HepG2 (cell line): Measurements from ENCODE around the gene CACNG4. TPM values are rescaled to one million over a fixed set of nuclear protein-coding genes. Genes with fewer than 3 reads are reported as not detected.

Experiments
- DMAP1 ChIP-seq: IDR thresholded peaks from 2 replicates; pipeline ENCODE4 v1.6.1; 2016
- DR1 ChIP-seq: sonication (generic); formaldehyde crosslinking; IDR thresholded peaks from 2 replicates; pipeline ENCODE4 v1.8.0; 2021; ENCODE audit warnings: mild to moderate bottlenecking, missing genetic modification reagents, inconsistent platforms
- FOXO4 ChIP-seq: sonication (generic); formaldehyde crosslinking; conservative IDR thresholded peaks from 2 replicates; pipeline ENCODE4 v1.8.1; 2023; ENCODE audit warnings: missing genetic modification reagents
- HMG20A ChIP-seq: IDR thresholded peaks from 2 replicates; pipeline ENCODE4 v1.6.1; 2016; ENCODE audit warnings: borderline replicate concordance
- HNF4A ChIP-seq: sonication (generic); formaldehyde crosslinking; IDR thresholded peaks from 2 replicates; pipeline ENCODE4 v1.4.0; 2020; ENCODE audit warnings: missing genetic modification reagents
- IRF1 ChIP-seq: sonication (generic); formaldehyde crosslinking; IDR thresholded peaks from 2 replicates; pipeline ENCODE4 v1.4.0; 2020; ENCODE audit warnings: low read depth, mild to moderate bottlenecking, missing genetic modification reagents
- JUN ChIP-seq: sonication (generic); formaldehyde crosslinking; IDR thresholded peaks from 2 replicates; pipeline ENCODE4 v1.4.0; 2020; ENCODE audit warnings: mild to moderate bottlenecking, missing genetic modification reagents
- NFE2 ChIP-seq: sonication (generic); formaldehyde crosslinking; IDR thresholded peaks from 2 replicates; pipeline ENCODE4 v1.4.0; 2020; ENCODE audit warnings: missing genetic modification reagents
- NFIB ChIP-seq: sonication (generic); formaldehyde crosslinking; IDR thresholded peaks from 2 replicates; pipeline ENCODE4 v1.9.0; 2021; ENCODE audit warnings: missing genetic modification reagents, mild to moderate bottlenecking, borderline replicate concordance
- NPAS2 ChIP-seq: sonication (generic); formaldehyde crosslinking; IDR thresholded peaks from 2 replicates; pipeline ENCODE4 v1.8.0; 2022; ENCODE audit warnings: mild to moderate bottlenecking, missing genetic modification reagents, borderline replicate concordance
- SKIL ChIP-seq: sonication (generic); formaldehyde crosslinking; IDR thresholded peaks from 2 replicates; pipeline ENCODE4 v1.8.0; 2022; ENCODE audit warnings: missing genetic modification reagents, mild to moderate bottlenecking, moderate library complexity, borderline replicate concordance
- SNAPC5 ChIP-seq: sonication (generic); formaldehyde crosslinking; IDR thresholded peaks from 2 replicates; pipeline ENCODE4 v1.8.1; 2023; ENCODE audit warnings: mild to moderate bottlenecking, missing genetic modification reagents, borderline replicate concordance
- SOX13 ChIP-seq, 3 experiments: fragments of 450-650 bp in 1 of 3; sonication (generic) in 1 of 3; formaldehyde crosslinking in 1 of 3; IDR thresholded peaks in 2 of 3; conservative IDR thresholded peaks in 1 of 3; 2 replicates each; pipeline versions ENCODE4 v1.5.0 to v1.6.1; 2016 to 2020; ENCODE audit warnings: antibody characterized with exemption in 1 of 3, mild to moderate bottlenecking in 1 of 3, missing compliant biosample characterization in 1 of 3, missing genetic modification reagents in 1 of 3, moderate library complexity in 1 of 3
- TAF15 ChIP-seq: fragments of 200-400 bp; formaldehyde crosslinking; IDR thresholded peaks from one replicate; pipeline ENCODE4 v1.6.1; 2018; ENCODE audit warnings: mild to moderate bottlenecking, low read depth, low read length; ENCODE audit not compliant: poor library complexity, severe bottlenecking
- TERF1 ChIP-seq: sonication (generic); formaldehyde crosslinking; IDR thresholded peaks from 2 replicates; pipeline ENCODE4 v1.8.0; 2022; ENCODE audit warnings: mild to moderate bottlenecking, missing genetic modification reagents, moderate library complexity
- THYN1 ChIP-seq: sonication (generic); formaldehyde crosslinking; IDR thresholded peaks from 2 replicates; pipeline ENCODE4 v1.8.1; 2023; ENCODE audit warnings: low read depth, mild to moderate bottlenecking, moderate library complexity, missing genetic modification reagents, borderline replicate concordance
- ZFP37 ChIP-seq: sonication (generic); formaldehyde crosslinking; IDR thresholded peaks from 2 replicates; pipeline ENCODE4 v1.4.0; 2020; ENCODE audit warnings: missing genetic modification reagents, borderline replicate concordance
- ZIK1 ChIP-seq: sonication (generic); formaldehyde crosslinking; IDR thresholded peaks from 2 replicates; pipeline ENCODE4 v1.5.0; 2020; ENCODE audit warnings: mild to moderate bottlenecking, low read depth, missing genetic modification reagents, borderline replicate concordance
- ZNF503 ChIP-seq: sonication (generic); formaldehyde crosslinking; IDR thresholded peaks from 2 replicates; pipeline ENCODE4 v1.4.0; 2020; ENCODE audit warnings: missing genetic modification reagents
- ZNF558 ChIP-seq: sonication (generic); formaldehyde crosslinking; IDR thresholded peaks from 2 replicates; pipeline ENCODE4 v1.9.0; 2022; ENCODE audit warnings: mild to moderate bottlenecking, missing genetic modification reagents, borderline replicate concordance
- ZNF777 ChIP-seq: sonication (generic); formaldehyde crosslinking; IDR thresholded peaks from 2 replicates; pipeline ENCODE4 v1.4.0; 2020; ENCODE audit warnings: missing genetic modification reagents
- ZNF878 ChIP-seq: sonication (generic); formaldehyde crosslinking; IDR thresholded peaks from 2 replicates; pipeline ENCODE4 v1.8.1; 2023; ENCODE audit warnings: mild to moderate bottlenecking, missing genetic modification reagents, moderate library complexity
- ZZZ3 ChIP-seq: sonication (generic); formaldehyde crosslinking; IDR thresholded peaks from 2 replicates; pipeline ENCODE4 v1.4.0; 2020; ENCODE audit warnings: missing genetic modification reagents, mild to moderate bottlenecking, borderline replicate concordance
- polyA plus RNA-seq, 8 experiments: library from polyadenylated mRNA; depleted of rRNA in 3 of 8; stranded (reverse) in 7 of 8; unstranded in 1 of 8; fragments of >200 nt; fragmentation: Illumina TruSeq in 4 of 8; extraction: Trizol in 4 of 8; gene quantifications; 2 replicates each; pipeline versions ENCODE4 v1.2.1 to v1.2.3, GENCODE V29; 2011 to 2016; ENCODE audit warnings: low read depth in 4 of 8, missing spikeins in 1 of 8, mixed read lengths in 1 of 8; ENCODE audit not compliant: insufficient read depth in 1 of 8
- total RNA-seq, 5 experiments: library from RNA; depleted of rRNA; stranded (reverse); fragments of >200 nt; fragmentation: Illumina TruSeq; extraction: Trizol; gene quantifications; 2 replicates each; pipeline ENCODE4 v1.2.3, GENCODE V29; 2016; ENCODE audit warnings: low read depth in 1 of 5

The CACNG4 gene
- total and polyA plus RNA-seq, 2 of the 13 experiments (the other 11 are each of a cell fraction or from before 2014, with no cell fraction given) = 0.09 TPM

GRCh38 chr17:67076290-67076689 lies 111.8 kb downstream of the CACNG4 start (continued):
- peak; percentile 49; the same call in 1 of the 2 replicates for TF ChIP-seq ZNF503 (CRISPR knock-in tag)
- no peak for TF ChIP-seq ZNF878 (CRISPR knock-in tag)
- no peak for TF ChIP-seq IRF1 (CRISPR knock-in tag)
- no peak for TF ChIP-seq JUN
- no peak for TF ChIP-seq FOXO4 (CRISPR knock-in tag)
- no peak for TF ChIP-seq NFE2 (CRISPR knock-in tag)
- TF ChIP-seq SNAPC5 (CRISPR knock-in tag) = no peak
- TF ChIP-seq TERF1 = no peak
- TF ChIP-seq NPAS2 (CRISPR knock-in tag) = no peak
- TF ChIP-seq HMG20A (CRISPR knock-in tag) = peak; percentile 52; the same call in 1 of the 2 replicates
- TF ChIP-seq ZNF558 (CRISPR knock-in tag) = no peak
- TF ChIP-seq NFIB = no peak
- TF ChIP-seq HNF4A (CRISPR knock-in tag) = peak; percentile 19; the same call in 1 of the 2 replicates
- TF ChIP-seq THYN1 (CRISPR knock-in tag) = no peak
- TF ChIP-seq DMAP1 (CRISPR knock-in tag) = no peak
- TF ChIP-seq ZNF777 (CRISPR knock-in tag) = no peak
- no peak for TF ChIP-seq DR1 (CRISPR knock-in tag)
- TF ChIP-seq ZZZ3 (CRISPR knock-in tag) = no peak
- no peak for TF ChIP-seq SKIL (CRISPR knock-in tag)
- TF ChIP-seq ZFP37 (CRISPR knock-in tag) = no peak
- no peak for TF ChIP-seq ZIK1 (CRISPR knock-in tag)
- no peak for TF ChIP-seq TAF15
- TF ChIP-seq SOX13 (IDR thresholded peaks at IDR 0.05) = no peak
- peak in 1 of 2 experiments; percentile 74; a peak in 2 of 4 replicates for TF ChIP-seq SOX13 (CRISPR knock-in tag; conservative IDR thresholded peaks at IDR 0.05 in 1 of 2, IDR thresholded peaks at IDR 0.05 in 1 of 2)
